NCI-H2107 treated with DMSO at 0.1 percent for 48 hours (cell line): ENCODE data around the gene SLC5A2.

Source experiments
- DNase-seq: peaks from one replicate; lab custom pipeline; 2025; ENCODE audit not compliant: unreplicated experiment; lab: John Stamatoyannopoulos, UW

Gene SLC5A2

DNA sequence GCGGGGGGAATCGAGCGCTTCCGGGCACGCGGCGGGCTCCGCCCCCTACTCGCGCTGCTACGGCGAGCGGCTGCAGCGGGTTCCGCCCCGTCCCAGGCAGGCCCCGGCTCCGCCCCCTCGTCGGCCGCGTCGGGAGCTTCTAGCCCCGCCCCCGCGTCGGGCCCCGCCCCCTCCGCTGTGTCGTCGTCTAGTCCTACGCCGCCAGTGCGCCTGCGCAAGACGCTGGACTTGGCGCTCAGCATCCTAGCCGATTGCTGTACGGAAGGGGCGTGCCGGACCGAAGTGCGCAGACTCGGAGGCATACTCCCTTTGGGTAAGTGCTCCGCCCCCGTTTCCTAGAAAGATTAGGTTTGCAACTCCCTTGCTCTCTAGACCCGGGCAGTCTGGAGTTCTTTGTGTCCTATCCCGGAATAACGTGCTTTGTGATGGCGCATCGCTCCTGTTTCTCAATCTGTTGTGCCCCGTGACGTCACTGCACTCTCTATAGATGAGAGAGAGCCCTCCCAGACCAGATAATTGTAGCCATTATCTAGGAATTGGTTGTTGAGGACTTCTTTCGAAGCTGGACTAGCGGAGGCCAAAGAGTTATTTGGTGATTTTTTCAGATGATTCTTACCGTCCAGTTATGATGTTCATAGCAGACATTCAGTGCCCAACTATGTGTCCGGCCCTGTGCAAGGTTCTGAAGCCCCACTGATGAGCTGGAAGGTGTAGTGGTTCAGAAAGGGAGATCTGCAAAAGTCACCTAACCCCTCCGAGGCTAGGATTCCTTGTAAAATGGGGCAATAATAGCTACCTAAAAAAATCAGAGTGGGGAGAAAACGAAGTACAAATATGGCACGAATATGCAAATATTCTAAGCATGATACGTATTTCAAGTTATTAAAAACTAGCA lies 23.0 kb upstream of the SLC5A2 start:
- DNase-seq, result peak; percentile 97

DNA sequence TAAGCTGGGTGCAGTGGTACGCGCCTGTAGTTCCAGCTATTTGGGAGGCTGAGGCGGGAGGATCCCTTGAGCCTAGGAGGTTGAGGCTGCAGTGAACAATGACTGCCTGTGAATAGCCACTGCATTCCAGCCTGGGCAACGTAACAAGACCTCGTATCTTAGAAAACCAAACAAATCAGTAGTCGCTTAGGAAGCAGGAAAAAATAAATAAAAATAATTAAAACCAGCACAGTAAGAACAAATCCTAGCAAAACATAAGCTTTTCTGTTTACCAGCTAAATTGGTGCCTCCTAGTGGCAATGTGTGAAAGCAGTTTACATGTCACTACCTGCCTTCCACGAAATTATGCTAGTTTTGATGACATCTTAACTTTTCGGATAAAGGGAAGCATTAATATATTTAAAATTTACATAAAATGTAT lies 22.3 kb upstream of the SLC5A2 start:
- DNase-seq, result no peak

DNA sequence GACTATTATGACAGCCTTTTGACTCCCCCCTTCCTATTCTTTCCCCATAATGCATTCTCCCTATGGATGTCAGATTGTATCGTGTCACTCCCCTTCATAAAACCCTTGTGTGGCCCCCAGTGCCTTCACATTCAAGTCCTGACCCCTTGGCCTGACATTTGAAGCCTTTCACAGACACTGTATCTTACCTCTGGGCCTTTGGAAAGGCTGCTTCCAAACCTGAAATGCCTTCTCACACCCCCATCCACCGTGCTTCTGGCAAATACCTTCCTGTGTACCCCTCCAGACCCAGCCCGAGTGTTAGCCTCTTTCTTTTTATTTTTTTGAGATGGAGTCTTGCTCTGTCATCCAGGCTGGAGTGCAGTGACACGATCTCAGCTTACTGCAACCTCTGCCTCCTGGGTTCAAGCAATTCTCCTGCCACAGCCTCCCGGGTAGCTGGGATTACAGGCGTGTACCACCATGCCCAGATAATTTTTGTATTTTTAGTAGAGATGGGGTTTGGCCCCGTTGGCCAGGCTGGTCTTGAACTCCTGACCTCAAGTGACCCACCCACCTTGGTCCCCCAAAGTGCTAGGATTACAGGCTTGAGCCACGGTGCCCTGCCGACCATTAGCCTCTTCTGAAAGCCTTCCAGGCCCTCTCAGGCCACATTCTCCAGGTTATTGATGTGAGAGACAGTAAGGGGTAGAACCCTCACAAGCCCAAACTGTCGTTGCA lies 21.6 kb upstream of the SLC5A2 start:
- DNase-seq, result no peak

DNA sequence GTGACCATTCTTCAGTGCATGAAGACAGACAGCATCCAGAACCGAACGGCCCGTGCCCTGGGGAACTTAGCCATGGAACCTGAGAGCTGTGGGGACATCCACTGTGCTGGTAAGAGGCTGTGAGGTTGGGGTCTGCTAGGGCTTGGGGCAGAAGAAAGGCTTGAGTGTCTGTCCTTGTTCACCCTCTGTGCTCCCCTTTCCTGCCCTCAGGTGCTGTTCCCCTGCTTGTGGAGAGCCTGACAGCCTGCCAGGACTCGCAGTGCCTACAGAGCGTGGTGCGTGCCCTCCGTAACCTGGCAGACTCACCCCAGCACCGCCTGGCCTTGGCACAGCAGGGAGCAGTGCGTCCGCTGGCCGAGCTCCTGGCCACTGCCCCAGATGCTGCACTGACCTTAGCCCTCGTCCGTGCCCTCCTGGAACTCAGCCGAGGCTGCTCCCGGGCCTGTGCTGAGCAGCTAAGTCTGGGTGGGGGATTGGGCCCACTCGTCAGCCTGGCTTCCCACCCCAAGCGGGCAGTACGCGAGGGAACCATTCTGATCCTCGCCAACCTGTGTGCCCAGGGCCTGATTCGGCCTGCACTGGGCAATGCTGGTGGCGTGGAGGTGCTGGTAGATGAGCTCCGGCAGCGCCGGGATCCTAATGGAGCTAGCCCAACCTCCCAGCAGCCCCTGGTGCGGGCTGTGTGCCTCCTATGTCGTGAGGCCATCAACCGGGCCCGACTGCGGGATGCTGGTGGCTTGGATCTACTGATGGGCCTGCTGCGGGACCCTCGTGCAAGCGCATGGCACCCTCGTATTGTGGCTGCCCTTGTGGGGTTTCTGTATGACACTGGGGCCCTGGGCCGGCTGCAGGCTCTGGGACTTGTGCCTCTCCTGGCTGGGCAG lies 20.8 kb upstream of the SLC5A2 start:
- no peak for DNase-seq

DNA sequence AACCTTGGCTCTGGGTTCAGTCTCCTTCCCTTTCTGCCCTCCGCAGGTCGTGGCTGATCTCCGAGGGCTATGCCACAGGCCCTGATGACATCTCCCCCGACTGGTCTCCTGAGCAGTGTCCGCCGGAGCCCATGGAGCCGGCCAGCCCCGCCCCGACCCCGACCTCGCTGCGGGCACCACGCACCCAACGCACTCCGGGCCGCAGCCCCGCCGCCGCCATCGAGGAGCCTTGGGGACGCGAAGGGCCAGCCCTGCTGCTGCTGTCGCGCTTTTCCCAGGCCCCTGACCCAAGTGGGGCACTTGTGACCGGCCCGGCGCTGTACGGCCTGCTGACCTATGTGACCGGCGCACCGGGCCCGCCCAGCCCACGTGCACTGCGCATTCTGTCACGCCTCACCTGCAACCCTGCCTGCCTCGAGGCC lies 18.6 kb upstream of the SLC5A2 start:
- DNase-seq, result no peak

DNA sequence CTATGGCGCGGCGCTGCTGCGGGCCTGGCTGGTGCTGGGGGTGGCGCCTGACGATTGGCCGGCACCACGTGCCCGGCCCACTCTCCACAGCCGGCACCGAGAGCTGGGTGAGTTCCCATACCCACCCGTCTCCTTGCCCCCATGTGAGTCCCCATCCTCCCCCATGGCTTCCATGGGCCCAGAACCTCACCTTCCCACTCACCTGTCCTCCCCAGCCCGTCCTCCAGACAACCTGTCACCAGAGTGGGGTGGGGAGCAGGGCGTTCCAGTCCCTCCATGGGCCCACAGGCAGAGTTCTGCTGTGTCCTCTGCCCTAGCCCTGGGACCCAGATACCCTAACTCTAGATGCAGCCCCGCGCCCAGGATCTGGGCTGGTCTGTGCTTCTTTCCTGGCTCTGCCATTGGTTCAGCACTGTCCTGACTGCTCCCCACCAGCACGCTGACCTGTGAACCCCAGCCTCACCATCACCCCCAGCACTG lies 18.1 kb upstream of the SLC5A2 start:
- DNase-seq, result no peak

DNA sequence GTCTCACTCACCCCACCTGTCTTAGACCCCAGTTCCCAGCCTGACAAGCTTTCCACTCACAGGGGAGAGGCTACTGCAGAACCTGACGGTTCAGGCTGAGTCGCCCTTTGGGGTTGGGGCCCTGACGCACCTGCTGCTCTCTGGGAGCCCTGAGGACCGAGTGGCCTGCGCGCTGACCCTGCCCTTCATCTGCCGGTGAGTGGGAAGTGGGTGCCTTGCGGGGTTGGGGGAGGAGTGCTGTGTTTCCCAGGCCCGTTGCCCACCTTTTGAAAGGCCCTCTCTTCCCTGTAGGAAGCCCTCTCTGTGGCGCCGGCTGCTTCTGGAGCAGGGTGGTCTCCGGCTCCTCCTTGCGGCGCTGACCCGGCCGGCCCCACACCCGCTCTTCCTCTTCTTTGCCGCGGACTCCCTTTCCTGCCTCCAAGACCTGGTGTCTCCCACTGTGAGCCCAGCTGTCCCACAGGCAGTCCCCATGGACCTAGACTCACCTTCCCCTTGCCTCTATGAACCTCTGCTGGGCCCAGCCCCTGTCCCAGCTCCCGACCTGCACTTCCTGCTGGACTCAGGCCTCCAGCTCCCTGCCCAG lies 17.0 kb upstream of the SLC5A2 start:
- DNase-seq, result no peak

DNA sequence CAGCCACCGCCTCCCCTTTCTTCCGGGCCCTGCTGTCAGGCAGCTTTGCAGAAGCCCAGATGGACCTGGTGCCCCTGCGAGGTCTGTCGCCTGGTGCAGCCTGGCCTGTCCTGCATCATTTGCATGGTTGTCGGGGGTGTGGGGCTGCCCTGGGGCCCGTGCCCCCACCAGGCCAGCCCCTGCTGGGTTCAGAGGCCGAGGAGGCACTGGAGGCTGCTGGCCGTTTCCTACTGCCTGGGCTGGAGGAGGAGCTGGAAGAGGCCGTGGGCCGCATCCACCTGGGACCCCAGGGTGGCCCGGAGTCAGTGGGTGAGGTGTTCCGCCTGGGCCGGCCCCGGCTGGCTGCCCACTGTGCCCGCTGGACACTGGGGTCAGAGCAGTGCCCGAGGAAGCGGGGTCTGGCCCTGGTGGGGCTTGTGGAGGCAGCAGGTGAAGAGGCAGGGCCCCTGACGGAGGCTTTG lies 16.5 kb upstream of the SLC5A2 start:
- no peak for DNase-seq

DNA sequence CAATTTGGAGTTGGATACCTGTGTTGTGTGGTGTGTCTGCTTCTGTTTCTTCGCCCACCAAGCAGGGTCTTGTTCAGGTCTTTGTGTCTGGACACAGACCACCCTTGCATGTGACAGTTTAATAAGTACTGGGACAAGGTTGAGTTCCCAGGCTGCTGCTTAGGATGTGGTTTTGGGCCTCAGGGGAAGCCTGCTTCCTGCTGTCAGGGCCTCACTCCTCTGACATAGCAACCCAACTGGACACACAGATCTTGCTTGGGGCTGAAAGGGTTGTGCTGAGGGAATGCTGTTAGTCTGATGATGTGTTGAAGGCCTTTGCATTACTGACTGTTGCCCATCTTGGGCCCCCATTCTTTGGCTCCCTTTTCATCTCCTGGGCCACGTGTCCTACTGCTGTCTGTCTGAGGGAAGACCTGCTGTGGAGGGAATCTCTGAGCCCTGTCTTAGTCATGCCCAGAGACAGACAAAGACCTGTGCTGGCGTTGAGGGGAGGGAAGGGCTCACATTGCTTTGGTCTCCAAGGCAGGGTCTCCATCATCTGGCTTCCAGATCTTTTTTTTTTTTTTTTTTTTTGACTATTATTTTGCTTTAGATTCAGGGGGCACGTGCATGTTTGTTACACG lies 15.7 kb upstream of the SLC5A2 start:
- DNase-seq, result no peak

DNA sequence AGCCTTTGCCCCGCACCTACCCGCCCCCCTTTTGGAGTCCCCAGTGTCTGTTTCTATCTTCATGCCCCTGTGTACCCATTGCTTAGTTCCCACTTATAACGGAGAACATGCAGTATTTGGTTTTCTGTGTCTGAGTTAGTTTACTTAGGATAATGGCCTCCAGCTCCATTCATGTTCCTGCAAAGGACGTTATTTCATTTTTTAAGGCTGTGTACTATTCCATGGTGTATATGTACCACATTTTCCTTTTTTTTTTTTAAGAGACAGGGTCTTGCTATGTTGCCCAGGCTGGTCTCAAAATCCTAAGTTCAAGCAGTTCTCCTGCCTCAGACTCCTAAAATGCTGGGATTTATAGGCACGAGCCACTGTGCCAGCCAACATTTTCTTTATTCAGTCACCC lies 15.1 kb upstream of the SLC5A2 start:
- no peak for DNase-seq

DNA sequence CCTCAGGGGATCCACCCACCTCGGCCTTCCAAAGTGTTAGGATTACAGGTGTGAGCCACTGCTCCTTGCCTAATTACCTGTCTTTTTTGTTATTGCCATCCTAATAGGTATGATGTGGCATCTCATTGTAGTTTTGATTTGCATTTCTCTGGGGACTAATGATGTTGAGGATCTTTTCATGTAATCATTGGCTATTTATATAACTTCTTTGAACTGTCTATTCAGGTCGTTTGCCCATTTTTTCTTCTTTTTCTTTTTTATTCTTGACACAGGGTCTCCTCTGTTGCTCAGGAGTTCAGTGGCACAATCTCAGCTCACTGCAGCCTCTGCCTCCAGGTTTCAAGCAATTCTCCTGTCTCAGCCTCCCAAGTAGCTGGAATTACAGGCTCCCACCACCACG lies 12.3 kb upstream of the SLC5A2 start:
- DNase-seq, result no peak

DNA sequence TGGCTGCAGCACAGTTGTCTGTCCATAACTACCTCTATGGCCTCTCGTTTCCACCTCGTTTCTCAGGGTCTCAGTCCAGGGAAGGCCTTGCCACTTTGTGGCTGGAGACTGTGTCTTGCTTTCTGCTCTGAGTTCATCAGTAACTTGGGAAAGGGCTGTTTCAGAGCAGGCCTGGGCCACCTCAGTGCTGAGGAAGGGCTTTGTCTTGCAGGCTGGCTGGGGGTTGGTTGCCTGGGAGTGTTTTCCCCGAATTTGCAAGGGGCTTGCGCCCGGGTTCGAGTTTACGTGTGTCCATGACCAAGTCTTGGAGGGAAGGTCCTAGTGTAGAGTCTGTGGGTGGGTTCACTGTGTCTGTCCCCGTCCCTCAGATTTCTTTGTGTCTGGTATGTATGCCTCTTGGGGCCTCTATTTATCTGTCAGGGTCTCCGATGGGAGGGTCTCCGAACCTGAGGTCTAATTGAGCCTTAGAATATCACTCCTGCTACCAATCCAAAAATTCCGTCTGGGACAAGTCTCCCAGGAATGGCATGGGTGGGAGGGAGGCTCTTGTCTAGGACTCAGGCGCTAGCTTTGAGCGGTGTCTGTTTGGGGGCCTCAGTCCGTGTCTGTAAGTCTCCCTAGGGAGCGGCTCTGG lies 11.6 kb upstream of the SLC5A2 start:
- DNase-seq, result no peak

DNA sequence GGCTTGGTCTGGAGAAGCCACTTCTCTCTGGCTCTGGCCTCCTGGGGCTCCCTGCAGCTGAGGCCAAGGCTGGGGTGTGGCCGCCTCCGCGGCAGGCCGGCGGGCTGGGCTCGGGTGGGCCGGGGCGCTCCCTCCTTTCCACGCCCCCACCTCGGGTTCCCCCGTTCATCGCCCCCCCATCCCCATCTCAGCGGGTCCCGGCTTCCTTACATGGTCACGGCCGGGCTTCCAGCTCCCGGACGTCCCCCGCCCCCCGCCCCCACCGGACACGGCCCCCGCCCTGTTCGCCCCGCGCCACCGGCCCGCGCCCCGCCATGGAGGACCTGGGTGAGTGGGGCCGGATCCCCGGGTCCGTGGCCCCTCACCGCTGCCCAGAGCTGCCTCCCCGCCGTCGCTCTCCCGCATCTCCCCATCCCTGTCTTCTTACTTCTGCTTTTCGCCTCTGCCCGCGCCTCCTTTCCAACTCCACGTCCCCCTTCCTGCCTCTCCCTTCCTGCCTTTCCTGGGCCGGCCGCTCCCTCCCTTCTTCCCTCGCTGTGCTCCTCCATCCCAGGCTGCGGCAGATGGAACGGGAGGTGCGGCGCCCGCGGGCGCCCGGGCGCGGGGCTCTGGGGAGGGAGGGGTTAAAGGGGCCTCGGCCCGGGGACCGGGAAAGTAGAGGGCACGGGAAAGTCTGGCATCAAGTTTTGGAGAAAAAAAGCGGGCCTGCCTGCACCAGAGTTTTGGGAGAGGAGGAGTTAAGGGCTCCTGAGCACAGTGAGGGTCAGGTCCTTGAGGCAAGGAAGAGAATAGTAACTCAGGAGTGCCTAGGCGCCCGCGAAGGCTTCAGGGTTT lies 10.8 kb upstream of the SLC5A2 start, which contains the start of gene TGFB1I1:
TSS of gene TGFB1I1 (plus strand) at position 278 of the 834 bp plus-strand sequence. CDS start at position 315, 37 bp downstream.
- DNase-seq, result no peak

DNA sequence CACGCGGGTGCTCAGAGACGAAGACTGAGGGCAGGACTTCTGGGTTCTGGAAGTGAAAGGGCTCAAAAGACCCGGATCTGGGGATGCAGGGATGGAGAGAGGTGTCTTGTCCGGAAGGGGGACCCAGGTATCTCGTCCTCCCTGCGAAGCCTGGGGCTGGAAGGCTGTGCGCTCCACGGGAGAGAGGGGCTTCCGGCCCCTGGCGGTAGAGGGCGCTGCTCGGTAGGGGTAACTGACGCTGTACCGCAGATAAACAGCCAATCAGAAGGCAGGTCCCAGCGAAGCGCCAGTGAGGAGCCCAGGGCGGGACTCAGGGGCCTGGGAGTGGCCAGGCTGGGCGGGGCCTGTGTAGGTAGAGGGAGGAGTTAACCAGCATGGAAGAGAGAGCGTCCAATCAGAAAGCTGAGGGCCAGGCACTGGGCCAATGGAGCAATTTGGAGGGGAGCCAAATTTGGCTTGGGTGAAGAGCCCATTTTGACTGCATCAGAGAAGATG lies 10.2 kb upstream of the SLC5A2 start:
- DNase-seq, result no peak

DNA sequence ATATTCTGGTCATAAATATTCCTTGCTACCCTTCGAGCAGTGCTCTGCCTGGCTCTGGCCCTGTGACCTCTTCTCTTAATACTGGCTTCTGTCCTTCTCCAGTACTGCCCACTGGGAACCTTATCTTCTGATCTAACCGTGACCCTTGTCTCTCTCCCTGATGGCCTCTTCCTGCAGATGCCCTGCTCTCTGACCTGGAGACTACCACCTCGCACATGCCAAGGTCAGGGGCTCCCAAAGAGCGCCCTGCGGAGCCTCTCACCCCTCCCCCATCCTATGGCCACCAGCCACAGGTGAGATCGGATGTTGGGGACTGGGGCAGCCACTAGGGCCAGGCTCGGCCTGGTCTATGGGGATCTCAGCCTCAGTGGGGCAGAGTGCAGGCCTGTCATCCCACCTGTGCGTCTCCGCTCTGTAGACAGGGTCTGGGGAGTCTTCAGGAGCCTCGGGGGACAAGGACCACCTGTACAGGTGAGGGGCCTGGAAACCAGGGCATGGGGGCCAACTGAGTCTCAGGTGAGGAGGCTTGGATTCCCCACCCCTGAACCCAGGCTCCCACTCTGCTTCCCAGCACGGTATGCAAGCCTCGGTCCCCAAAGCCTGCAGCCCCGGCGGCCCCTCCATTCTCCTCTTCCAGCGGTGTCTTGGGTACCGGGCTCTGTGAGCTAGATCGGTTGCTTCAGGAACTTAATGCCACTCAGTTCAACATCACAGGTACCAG lies 9.5 kb upstream of the SLC5A2 start:
- no peak for DNase-seq

DNA sequence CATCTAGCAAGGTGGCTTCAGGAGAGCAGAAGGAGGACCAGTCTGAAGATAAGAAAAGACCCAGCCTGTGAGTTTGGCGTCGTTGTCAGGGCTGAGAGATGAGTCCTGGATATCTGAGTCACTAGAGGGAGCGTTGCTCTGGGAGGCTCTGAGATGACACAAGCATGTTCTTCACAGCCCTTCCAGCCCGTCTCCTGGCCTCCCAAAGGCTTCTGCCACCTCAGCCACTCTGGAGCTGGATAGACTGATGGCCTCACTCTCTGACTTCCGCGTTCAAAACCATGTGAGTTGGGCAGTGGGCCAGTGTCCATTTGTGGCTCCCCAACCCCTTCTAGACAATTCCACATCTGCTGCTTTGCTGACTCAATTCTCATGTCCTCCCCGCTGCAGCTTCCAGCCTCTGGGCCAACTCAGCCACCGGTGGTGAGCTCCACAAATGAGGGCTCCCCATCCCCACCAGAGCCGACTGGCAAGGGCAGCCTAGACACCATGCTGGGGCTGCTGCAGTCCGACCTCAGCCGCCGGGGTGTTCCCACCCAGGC lies 8.7 kb upstream of the SLC5A2 start:
- no peak for DNase-seq
